Measurements from ENCODE around the gene NAA80.

GRCh38 chr3:50340147-50340447 lies 40.9 kb upstream of the NAA80 start:
- TF ChIP-seq, protein P1, sequence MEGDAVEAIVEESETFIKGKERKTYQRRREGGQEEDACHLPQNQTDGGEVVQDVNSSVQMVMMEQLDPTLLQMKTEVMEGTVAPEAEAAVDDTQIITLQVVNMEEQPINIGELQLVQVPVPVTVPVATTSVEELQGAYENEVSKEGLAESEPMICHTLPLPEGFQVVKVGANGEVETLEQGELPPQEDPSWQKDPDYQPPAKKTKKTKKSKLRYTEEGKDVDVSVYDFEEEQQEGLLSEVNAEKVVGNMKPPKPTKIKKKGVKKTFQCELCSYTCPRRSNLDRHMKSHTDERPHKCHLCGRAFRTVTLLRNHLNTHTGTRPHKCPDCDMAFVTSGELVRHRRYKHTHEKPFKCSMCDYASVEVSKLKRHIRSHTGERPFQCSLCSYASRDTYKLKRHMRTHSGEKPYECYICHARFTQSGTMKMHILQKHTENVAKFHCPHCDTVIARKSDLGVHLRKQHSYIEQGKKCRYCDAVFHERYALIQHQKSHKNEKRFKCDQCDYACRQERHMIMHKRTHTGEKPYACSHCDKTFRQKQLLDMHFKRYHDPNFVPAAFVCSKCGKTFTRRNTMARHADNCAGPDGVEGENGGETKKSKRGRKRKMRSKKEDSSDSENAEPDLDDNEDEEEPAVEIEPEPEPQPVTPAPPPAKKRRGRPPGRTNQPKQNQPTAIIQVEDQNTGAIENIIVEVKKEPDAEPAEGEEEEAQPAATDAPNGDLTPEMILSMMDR (IDR thresholded peaks at IDR 0.05; ENCODE audit: low read depth, low read length): no peak
- TF ChIP-seq EZH2phosphoT487 (IDR thresholded peaks at IDR 0.05; ENCODE audit: low read depth): no peak

Measured in OCI-LY3 (cell line).